ENCODE results near the gene AGPAT4.

Gene AGPAT4

GRCh38 chr6:161216616-161217205 lies 57.1 kb downstream of the AGPAT4 start:
- Mint-ChIP-seq H3K27ac (no peak overlapping the region), H3K27me3 (ENCODE audit: low read depth) (no peaks in the 10 kb centered on the region), H3K36me3 (ENCODE audit: low read depth) (peaks cover 82% of the 10 kb centered on the region), H3K9me3 (peaks cover 50% of the 10 kb centered on the region), H3K4me1 (no peaks in the 10 kb centered on the region), H3K4me3 (no peak overlapping the region)
- TF ChIP-seq CTCF (IDR thresholded peaks at IDR 0.05; ENCODE audit: unreplicated experiment in 3 of 3): no peak

DNA sequence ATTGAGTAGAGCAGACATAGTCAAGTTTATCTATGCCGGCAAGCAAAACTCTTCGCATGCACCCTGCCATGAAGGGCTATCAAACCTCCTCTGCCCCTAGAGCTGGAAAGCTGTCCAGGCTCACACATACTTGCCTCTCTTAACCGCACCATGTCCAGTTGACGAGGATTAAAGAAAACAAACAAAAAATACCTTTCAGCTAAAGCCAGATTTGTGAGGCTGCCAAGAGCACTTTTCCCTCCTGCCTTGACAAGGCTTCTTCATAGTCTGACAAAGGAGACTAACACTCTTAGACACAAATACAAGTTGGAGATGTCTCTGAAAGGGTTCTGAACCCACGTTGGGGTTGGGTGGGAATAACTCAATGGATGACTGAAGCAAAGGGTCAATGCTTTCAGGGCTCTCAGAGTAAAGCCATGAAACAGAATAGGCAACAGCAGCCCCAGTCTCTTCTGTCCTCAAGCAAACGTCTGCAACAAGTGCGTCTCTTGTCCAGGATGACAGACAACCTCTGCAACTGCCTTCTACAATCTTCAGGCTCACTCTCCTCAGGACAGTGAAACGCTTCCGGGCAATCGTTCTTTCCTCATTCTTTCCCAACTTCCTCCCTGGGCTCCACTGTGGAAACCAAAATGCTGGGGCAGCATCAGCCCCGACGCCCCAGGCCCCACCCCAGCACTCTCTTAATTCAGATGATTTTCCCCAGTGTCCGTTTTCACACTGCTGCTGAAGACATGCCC lies 57.8 kb downstream of the AGPAT4 start:
- no peaks in the 10 kb centered on the region for H3K27me3 Mint-ChIP-seq (ENCODE audit: low read depth)
- TF ChIP-seq CTCF (IDR thresholded peaks at IDR 0.05; ENCODE audit: unreplicated experiment in 3 of 3): no peak
- no peak overlapping the region for H3K4me3 Mint-ChIP-seq
- no peaks in the 10 kb centered on the region for H3K4me1 Mint-ChIP-seq
- peaks cover 82% of the 10 kb centered on the region for H3K36me3 Mint-ChIP-seq (ENCODE audit: low read depth)
- no peak overlapping the region for H3K27ac Mint-ChIP-seq
- peaks cover 54% of the 10 kb centered on the region for H3K9me3 Mint-ChIP-seq

- Mint-ChIP-seq H3K27ac (no peak overlapping the region), H3K27me3 (ENCODE audit: low read depth) (no peaks in the 10 kb centered on the region), H3K4me1 (no peaks in the 10 kb centered on the region), H3K4me3 (no peak overlapping the region), H3K9me3 (peaks cover 57% of the 10 kb centered on the region), H3K36me3 (ENCODE audit: low read depth) (peaks cover 82% of the 10 kb centered on the region)
- no peak for TF ChIP-seq CTCF (IDR thresholded peaks at IDR 0.05; ENCODE audit: unreplicated experiment in 3 of 3)
Measured at GRCh38 chr6:161215193-161215592, 58.7 kb downstream of the AGPAT4 start.

DNA sequence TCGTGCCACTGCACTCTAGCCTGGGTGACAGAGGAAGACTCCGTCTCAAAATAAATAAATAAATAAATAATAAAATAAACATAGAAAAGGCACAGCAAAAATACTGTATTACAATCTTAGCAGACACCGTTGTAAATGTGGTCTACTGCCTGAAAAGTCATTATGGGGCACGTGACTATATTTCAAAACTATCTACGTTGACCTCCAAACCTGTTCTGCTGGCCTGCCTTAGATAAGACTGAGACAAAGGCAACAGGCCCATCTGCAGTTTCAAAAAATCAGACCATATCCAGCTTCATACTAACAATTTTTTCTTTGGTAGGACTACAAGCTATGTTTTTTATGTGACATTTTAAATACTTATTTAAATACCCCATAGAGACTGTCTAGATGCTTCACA lies 59.1 kb downstream of the AGPAT4 start:
- Mint-ChIP-seq H3K27me3 (ENCODE audit: low read depth) (no peaks in the 10 kb centered on the region), H3K36me3 (ENCODE audit: low read depth) (peaks cover 82% of the 10 kb centered on the region), H3K4me3 (no peak overlapping the region), H3K9me3 (peaks cover 60% of the 10 kb centered on the region), H3K4me1 (no peaks in the 10 kb centered on the region), H3K27ac (no peak overlapping the region)
- TF ChIP-seq CTCF (IDR thresholded peaks at IDR 0.05; ENCODE audit: unreplicated experiment in 3 of 3): no peak

DNA sequence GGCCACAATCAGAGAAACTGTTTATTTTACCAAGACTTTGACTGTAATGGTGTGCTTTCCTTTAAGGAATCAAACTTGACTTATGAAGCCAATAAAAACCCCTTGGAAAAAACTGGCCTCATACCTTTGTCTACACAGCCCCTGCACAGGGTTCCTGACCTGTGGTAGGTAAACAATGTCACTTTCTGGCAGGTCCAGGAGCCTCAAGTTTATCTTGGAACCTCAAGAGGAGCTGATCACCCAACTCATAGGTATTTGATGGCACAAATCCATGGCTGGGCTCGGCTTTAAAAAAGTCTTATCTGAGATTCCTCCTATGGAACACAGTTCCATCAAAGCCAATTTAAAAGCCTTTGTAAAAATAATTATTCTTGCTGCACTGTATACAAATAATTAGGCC lies 61.0 kb downstream of the AGPAT4 start:
- TF ChIP-seq CTCF (IDR thresholded peaks at IDR 0.05; ENCODE audit: unreplicated experiment in 3 of 3): no peak
- H3K4me3 Mint-ChIP-seq: no peak overlapping the region

More for the DNA sequence above, 61.0 kb downstream of the AGPAT4 start:
- Mint-ChIP-seq H3K4me1 (no peaks in the 10 kb centered on the region), H3K9me3 (peaks cover 63% of the 10 kb centered on the region), H3K36me3 (ENCODE audit: low read depth) (peaks cover 82% of the 10 kb centered on the region), H3K27me3 (ENCODE audit: low read depth) (no peaks in the 10 kb centered on the region), H3K27ac (no peak overlapping the region)
